H9 (cell line): ENCODE data around the gene ARHGAP45. TPM values are rescaled to one million over a fixed set of nuclear protein-coding genes. Genes with fewer than 3 reads are reported as not detected.

Experiments used
- DNase-seq: peaks from one replicate; pipeline ENCODE4 v3.0.0-alpha.2; 2017
- H2AFZ ChIP-seq: one replicate; pipeline ENCODE4 v1.6.1; 2013; ENCODE audit warnings: mild to moderate bottlenecking, low read length, control low read depth, moderate library complexity
- H2AK5ac ChIP-seq: 2 replicates; pipeline ENCODE4 v1.6.1; 2013; ENCODE audit warnings: low read length, control low read depth, mixed read lengths; ENCODE audit not compliant: insufficient read length
- H2BK120ac ChIP-seq: one replicate; pipeline ENCODE4 v1.6.1; 2013; ENCODE audit warnings: low read depth, mild to moderate bottlenecking, low read length, control low read depth, inconsistent platforms; ENCODE audit not compliant: poor library complexity, severe bottlenecking
- H2BK12ac ChIP-seq: 2 replicates; pipeline ENCODE4 v1.6.1; 2013; ENCODE audit warnings: low read length, control low read depth, mixed read lengths, low read depth; ENCODE audit not compliant: insufficient read length
- H2BK15ac ChIP-seq: 2 replicates; pipeline ENCODE4 v1.6.1; 2013; ENCODE audit warnings: low read depth, low read length, control low read depth
- H2BK20ac ChIP-seq: one replicate; pipeline ENCODE4 v1.6.1; 2013; ENCODE audit warnings: low read depth, mild to moderate bottlenecking, low read length, control low read depth, inconsistent platforms; ENCODE audit not compliant: poor library complexity, severe bottlenecking
- H2BK5ac ChIP-seq: 2 replicates; pipeline ENCODE4 v1.6.1; 2013; ENCODE audit warnings: low read length, control low read depth, mixed read lengths; ENCODE audit not compliant: insufficient read length
- H3K14ac ChIP-seq: 2 replicates; pipeline ENCODE4 v1.6.1; 2013; ENCODE audit warnings: low read length, control low read depth; ENCODE audit not compliant: insufficient read depth
- H3K18ac ChIP-seq: 2 replicates; pipeline ENCODE4 v1.6.1; 2013; ENCODE audit warnings: low read depth, mild to moderate bottlenecking, mixed read lengths, low read length, control low read depth; ENCODE audit not compliant: insufficient read length
- H3K23ac ChIP-seq: 2 replicates; pipeline ENCODE4 v1.6.1; 2013; ENCODE audit warnings: low read length, control low read depth, mixed read lengths, low read depth; ENCODE audit not compliant: insufficient read length
- H3K23me2 ChIP-seq: 2 replicates; pipeline ENCODE4 v1.6.1; 2013; ENCODE audit warnings: low read depth, mild to moderate bottlenecking, mixed read lengths, low read length, control low read depth; ENCODE audit not compliant: insufficient read length, poor library complexity, severe bottlenecking
- H3K27ac ChIP-seq: 2 replicates; pipeline ENCODE4 v1.5.1; 2013; ENCODE audit warnings: low read length, control low read depth, mixed read lengths, low read depth; ENCODE audit not compliant: insufficient read length
- H3K27me3 ChIP-seq: 2 replicates; pipeline ENCODE4 v1.6.1; 2013; ENCODE audit warnings: low read length, control low read depth, inconsistent platforms; ENCODE audit not compliant: insufficient read depth
- H3K4ac ChIP-seq: 2 replicates; pipeline ENCODE4 v1.6.1; 2013; ENCODE audit warnings: low read depth, mild to moderate bottlenecking, control low read depth, inconsistent platforms, low read length, moderate library complexity
- H3K4me1 ChIP-seq: 2 replicates; pipeline ENCODE4 v1.6.1; 2013; ENCODE audit warnings: low read length, control low read depth, inconsistent platforms; ENCODE audit not compliant: insufficient read depth
- H3K4me2 ChIP-seq: 2 replicates; pipeline ENCODE4 v1.6.1; 2013; ENCODE audit warnings: low read length, control low read depth, mixed read lengths; ENCODE audit not compliant: insufficient read length, insufficient read depth
- H3K56ac ChIP-seq: 2 replicates; pipeline ENCODE4 v1.6.1; 2013; ENCODE audit warnings: low read depth, mild to moderate bottlenecking, mixed read lengths, low read length, control low read depth; ENCODE audit not compliant: insufficient read length
- H3K79me1 ChIP-seq: 2 replicates; pipeline ENCODE4 v1.6.1; 2013; ENCODE audit warnings: low read depth, mild to moderate bottlenecking, moderate library complexity, low read length, control low read depth, inconsistent platforms; ENCODE audit not compliant: insufficient read depth, poor library complexity, severe bottlenecking
- H3K79me2 ChIP-seq: 2 replicates; pipeline ENCODE4 v1.6.1; 2013; ENCODE audit warnings: low read length, control low read depth, inconsistent platforms; ENCODE audit not compliant: insufficient read depth
- H3K9ac ChIP-seq: 2 replicates; pipeline ENCODE4 v1.6.1; 2013; ENCODE audit warnings: low read length, control low read depth, mixed read lengths; ENCODE audit not compliant: insufficient read length; ENCODE audit errors: extremely low read depth
- H3K9me3 ChIP-seq: one replicate; pipeline ENCODE4 v1.6.1; 2013; ENCODE audit warnings: low read depth, low read length, inconsistent platforms; ENCODE audit not compliant: control insufficient read depth
- H3T11ph ChIP-seq: one replicate; pipeline ENCODE4 v1.6.1; 2013; ENCODE audit warnings: mild to moderate bottlenecking, low read length, control low read depth, inconsistent platforms
- H4K20me1 ChIP-seq: one replicate; pipeline ENCODE4 v1.6.1; 2013; ENCODE audit not compliant: control insufficient read depth, insufficient read length, insufficient read depth
- H4K5ac ChIP-seq: 2 replicates; pipeline ENCODE4 v1.6.1; 2013; ENCODE audit warnings: low read depth, mild to moderate bottlenecking, mixed read lengths, low read length, control low read depth; ENCODE audit not compliant: insufficient read length
- H4K8ac ChIP-seq: replicated peaks from 2 replicates; pipeline ENCODE4 v1.6.1; 2013; ENCODE audit warnings: low read length, control low read depth, mixed read lengths, low read depth; ENCODE audit not compliant: insufficient read length
- H4K91ac ChIP-seq: 2 replicates; pipeline ENCODE4 v1.6.1; 2013; ENCODE audit warnings: low read depth, mild to moderate bottlenecking, moderate library complexity, mixed read lengths, low read length, control low read depth; ENCODE audit not compliant: insufficient read length
- H3K27ac Mint-ChIP-seq, 3 experiments: 2 replicates in 2 of 3; 3 replicates in 1 of 3; pipeline ENCODE4 v1.8.0; 2020 to 2021; ENCODE audit warnings: mixed read lengths in 3 of 3, mild to moderate bottlenecking in 1 of 3, moderate library complexity in 1 of 3
- H3K27me3 Mint-ChIP-seq: 2 replicates; pipeline ENCODE4 v1.8.0; 2021; ENCODE audit warnings: low read depth, mild to moderate bottlenecking, moderate library complexity, mixed read lengths
- H3K36me3 Mint-ChIP-seq, 3 experiments: 2 replicates in 2 of 3; 3 replicates in 1 of 3; pipeline ENCODE4 v1.8.0; 2020 to 2021; ENCODE audit warnings: low read depth in 3 of 3, mixed read lengths in 3 of 3; ENCODE audit not compliant: insufficient read depth in 1 of 3
- H3K4me1 Mint-ChIP-seq, 2 experiments: 2 replicates each; pipeline ENCODE4 v1.8.0; 2020; ENCODE audit warnings: mixed read lengths in 2 of 2
- H3K4me3 Mint-ChIP-seq, 2 experiments: 2 replicates in 1 of 2; 3 replicates in 1 of 2; pipeline ENCODE4 v1.8.0; 2020 to 2021; ENCODE audit warnings: mild to moderate bottlenecking in 2 of 2, mixed read lengths in 2 of 2, moderate library complexity in 1 of 2
- H3K9me3 Mint-ChIP-seq, 2 experiments: 2 replicates in 1 of 2; 3 replicates in 1 of 2; pipeline ENCODE4 v1.8.0; 2020; ENCODE audit warnings: mild to moderate bottlenecking in 2 of 2, mixed read lengths in 2 of 2, moderate library complexity in 1 of 2
- CTCF ChIP-seq: fragments of 200-600 bp; sonication (generic); conservative IDR thresholded peaks from 3 replicates; pipeline ENCODE4 v1.8.0; 2021; ENCODE audit warnings: antibody characterized with exemption, mild to moderate bottlenecking
- WGBS: extraction: QIAGEN DNeasy Blood & Tissue Kit; methylation state at CpG from one replicate; pipeline ENCODE4 v1.1.7; 2013; ENCODE audit warnings: missing lambda C conversion rate, low lambda C conversion rate, mixed read lengths; ENCODE audit not compliant: insufficient read length; ENCODE audit errors: extremely low coverage; 5-methylcytosine and 5-hydroxymethylcytosine counted together
- total RNA-seq: library from RNA; stranded (reverse); gene quantifications from 2 replicates; pipeline ENCODE4 v1.2.1, GENCODE V29; 2021

Gene ARHGAP45
- total RNA-seq, 1 experiment from 2014 or later = 39.8 TPM

- Histone ChIP-seq H3K14ac (no peak overlapping the region), H3K9me3 (peaks cover 19% of the 10 kb centered on the region), H2BK5ac (no peak overlapping the region), H3K4me1 (no peaks in the 10 kb centered on the region), H3K56ac (no peak overlapping the region), H2BK12ac (no peak overlapping the region), H2BK15ac (no peak overlapping the region), H3K23me2 (no peaks in the 10 kb centered on the region), H3K23ac (no peak overlapping the region), H3K18ac (no peak overlapping the region), H4K20me1 (no peaks in the 10 kb centered on the region), H3T11ph (no peak overlapping the region), H4K8ac (no peak overlapping the region), H2BK20ac (no peak overlapping the region), H2BK120ac (no peak overlapping the region), H3K27me3 (no peaks in the 10 kb centered on the region), H3K79me2 (no peaks in the 10 kb centered on the region), H3K9ac (no peak overlapping the region), H3K79me1 (no peaks in the 10 kb centered on the region), H2AK5ac (no peak overlapping the region), H4K5ac (no peak overlapping the region), H3K27ac (no peak overlapping the region), H3K4me2 (no peak overlapping the region), H4K91ac (no peak overlapping the region), H2AFZ (no peak overlapping the region), H3K4ac (no peak overlapping the region)
- Mint-ChIP-seq H3K9me3 (no peaks in the 10 kb centered on the region), H3K27ac (no peak overlapping the region), H3K27me3 (no peaks in the 10 kb centered on the region; the same call in none of the 2 replicates), H3K4me1 (peaks cover 2 to 15% of the 10 kb centered on the region in 2 experiments; a peak in 3 of 4 replicates), H3K4me3 (no peak overlapping the region), H3K36me3 (peaks cover 2 to 17% (median 12%) of the 10 kb centered on the region in 3 experiments; a peak in 4 of 7 replicates)
- no peak for TF ChIP-seq CTCF
- DNase-seq = no peak
- no CpG with 5 or more reads among the region's 14 CpGs for WGBS
Observed at GRCh38 chr19:1055028-1055425, 11.9 kb upstream of the ARHGAP45 start.
